ENCODE data around the gene MMP21. TPM values are rescaled to one million over a fixed set of nuclear protein-coding genes. Genes with fewer than 3 reads are reported as not detected.

Gene MMP21
- total and polyA plus RNA-seq, 10 of the 15 experiments (the other 5 are each of a cell fraction or from before 2014, with no cell fraction given) = 0.08 to 0.24 TPM; not detected in 8

- peak; percentile 87 for TF ChIP-seq ZBTB40 (IDR thresholded peaks at IDR 0.05; ENCODE audit: borderline replicate concordance)
- TF ChIP-seq ZNF217 (IDR thresholded peaks at IDR 0.05) = no peak
- TF ChIP-seq EZH2 (IDR thresholded peaks at IDR 0.05; ENCODE audit: borderline replicate concordance, control insufficient read depth, low read depth, low read length) = no peak
- TF ChIP-seq NFXL1 (IDR thresholded peaks at IDR 0.05; ENCODE audit: borderline replicate concordance) = peak; percentile 52; the same call in 1 of the 2 replicates
- TF ChIP-seq ZNF384 (IDR thresholded peaks at IDR 0.05; ENCODE audit: borderline replicate concordance, low read depth, low read length) = no peak
- TF ChIP-seq ZNF622 (IDR thresholded peaks at IDR 0.05) = no peak
- no peak for TF ChIP-seq ATF2 (IDR thresholded peaks at IDR 0.05; ENCODE audit: low read length)
- TF ChIP-seq WRNIP1 (IDR thresholded peaks at IDR 0.05; ENCODE audit: borderline replicate concordance, low read depth, low read length) = no peak
- TF ChIP-seq ZBTB4 (CRISPR knock-in tag; IDR thresholded peaks at IDR 0.05) = no peak
- TF ChIP-seq SIX5 (IDR thresholded peaks at IDR 0.05; ENCODE audit: low read depth, low read length, severe bottlenecking) = peak; percentile 11
- peak in 1 of 2 experiments; percentile 8; a peak in 2 of 4 replicates for TF ChIP-seq IKZF2 (IDR thresholded peaks at IDR 0.05)
- peak; percentile 47; the same call in 1 of the 2 replicates for TF ChIP-seq IKZF1 (conservative IDR thresholded peaks at IDR 0.05)
- no peak for TF ChIP-seq SMARCA5 (IDR thresholded peaks at IDR 0.05)
- no peak for TF ChIP-seq TCF3 (IDR thresholded peaks at IDR 0.05; ENCODE audit: borderline replicate concordance, insufficient read depth, low read depth, low read length)
- TF ChIP-seq BRCA1 (IDR thresholded peaks at IDR 0.05; ENCODE audit: low read depth, low read length) = peak; percentile 81
- TF ChIP-seq HDAC6 (IDR thresholded peaks at IDR 0.05; ENCODE audit: unreplicated experiment) = no peak
- TF ChIP-seq RCOR1 (conservative IDR thresholded peaks at IDR 0.05; ENCODE audit: low read depth, low read length) = peak; percentile 15; the same call in 1 of the 2 replicates
- TF ChIP-seq POLR2AphosphoS2 (IDR thresholded peaks at IDR 0.05; ENCODE audit: low read depth, low read length) = peak; percentile 90
- TF ChIP-seq JUND (IDR thresholded peaks at IDR 0.05; ENCODE audit: low read depth, low read length) = no peak
- no peak for TF ChIP-seq NFYB (IDR thresholded peaks at IDR 0.05; ENCODE audit: insufficient read depth, low read depth, low read length)
- TF ChIP-seq POLR2A (IDR thresholded peaks at IDR 0.05; ENCODE audit: low read depth, low read length) = peak; percentile 99
- no peak for TF ChIP-seq NR2C1 (IDR thresholded peaks at IDR 0.05)
- no peak for TF ChIP-seq ZNF274 (IDR thresholded peaks at IDR 0.05; ENCODE audit: insufficient read depth, insufficient read length)
These were observed 56.2 kb downstream of the MMP21 start, which contains the start of gene EDRF1 (continued) for GRCh38 chr10:125719173-125720001.
